Ramos (cell line): ENCODE measurements around the gene CPA1.
"Not testable (repeated sequence)": the region's sequence is repeated elsewhere in the genome, so short reads cannot be mapped to it uniquely, and the experiment has no call there.

Experiments used
- in situ Hi-C: fragments of 300-500 bp; cut with MboI; formaldehyde crosslinking; loops from one replicate; pipeline ENCODE4 v1.14.3; 2022; ENCODE audit warnings: low sequenced_read_pairs; ENCODE audit not compliant: unreplicated experiment

CPA1 gene

DNA sequence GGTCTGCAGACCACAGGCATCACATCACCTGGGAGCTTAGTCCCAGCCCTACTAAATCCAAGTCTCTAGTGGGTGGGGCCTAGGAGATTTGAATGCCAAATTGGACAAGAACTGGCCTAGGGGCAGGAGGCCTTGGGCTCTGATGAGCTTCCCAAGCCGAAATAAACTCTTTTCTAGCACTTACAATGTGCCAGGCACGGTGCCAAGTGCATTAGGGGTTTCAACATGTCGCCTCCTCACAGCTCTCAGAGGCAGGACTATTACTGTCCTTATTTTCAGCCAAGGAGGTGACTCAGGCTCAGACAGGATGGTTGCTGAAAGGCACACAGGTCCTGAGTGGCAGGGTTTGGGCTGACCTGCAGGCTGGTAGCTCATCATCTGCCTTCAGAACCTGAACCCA lies 9.2 kb upstream of the CPA1 start:
- in situ Hi-C loops = no loop called here

DNA sequence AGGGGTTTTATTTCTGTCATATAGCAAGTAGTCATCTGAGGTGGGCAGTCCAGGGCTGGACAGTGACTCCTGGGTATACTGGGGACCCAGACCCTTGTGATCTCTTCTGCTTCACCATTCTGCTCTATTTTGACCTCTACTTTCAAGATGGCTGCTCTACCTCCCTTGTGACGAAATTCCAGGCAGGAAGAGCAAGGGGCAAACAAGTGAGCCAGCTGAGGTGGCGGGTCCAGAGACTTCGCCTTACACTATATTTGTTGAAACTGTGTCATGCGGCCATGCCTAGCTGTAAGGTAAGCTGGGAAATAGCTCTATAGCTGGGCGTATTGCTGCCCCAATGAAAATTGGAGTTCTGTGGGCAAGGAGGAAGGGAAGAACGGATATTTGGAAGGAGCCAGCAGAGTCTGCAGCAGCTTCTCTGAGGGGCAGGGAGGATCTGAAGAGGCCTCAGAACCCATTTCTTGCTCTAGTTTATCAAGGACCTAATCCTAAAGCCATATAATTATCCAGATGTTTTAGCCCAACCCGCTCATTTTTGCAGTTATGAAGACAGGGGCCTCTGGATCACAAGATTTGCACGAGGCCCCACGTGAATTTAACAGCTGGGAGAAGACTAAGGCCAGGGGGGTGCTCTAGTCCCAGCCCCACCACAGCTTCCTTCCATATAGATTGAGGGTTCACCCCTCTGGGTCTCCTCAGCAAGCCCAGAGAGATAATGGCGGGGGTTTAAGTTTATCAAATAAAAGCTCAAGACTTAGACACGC lies 7.7 kb upstream of the CPA1 start:
- in situ Hi-C loops = no loop called here

DNA sequence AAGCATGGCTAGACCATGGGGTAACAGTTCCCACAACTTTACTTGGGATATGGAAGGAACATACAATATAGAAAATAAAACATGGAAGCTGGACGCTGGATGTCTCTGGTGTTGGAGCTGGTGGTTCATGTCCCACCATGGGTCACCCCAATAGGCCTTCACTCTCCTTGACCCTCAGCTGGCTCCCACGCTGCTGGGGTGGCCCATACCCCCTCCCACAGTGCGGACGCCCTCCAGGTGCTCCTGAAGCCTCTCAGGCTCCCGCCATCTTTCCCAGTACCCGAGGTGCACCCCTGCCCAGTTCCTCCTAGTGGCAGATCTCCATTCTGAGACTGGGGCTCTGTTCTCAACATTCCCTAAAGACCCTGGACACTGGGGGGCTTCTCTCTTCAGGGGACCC lies 5.8 kb upstream of the CPA1 start:
- in situ Hi-C loops = no loop called here

DNA sequence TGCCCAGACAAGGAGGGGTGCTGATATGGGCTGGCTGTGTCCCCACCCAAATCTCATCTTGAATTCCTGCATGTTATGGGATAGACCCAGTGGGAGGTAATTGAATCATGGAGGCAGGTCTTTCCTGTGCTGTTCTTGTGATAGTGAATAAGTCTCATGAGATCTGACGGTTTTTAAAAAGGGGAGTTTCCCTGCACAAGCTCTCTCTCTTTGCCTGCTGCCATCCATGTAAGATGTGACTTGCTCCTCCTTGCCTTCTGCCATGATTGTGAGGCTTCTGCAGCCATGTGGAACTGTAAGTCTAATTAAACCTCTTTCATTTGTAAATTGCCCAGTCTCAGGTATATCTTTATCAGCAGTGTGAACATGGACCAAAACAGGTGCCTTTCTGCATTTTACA lies 3.8 kb upstream of the CPA1 start:
- in situ Hi-C loops = not testable (repeated sequence)

DNA sequence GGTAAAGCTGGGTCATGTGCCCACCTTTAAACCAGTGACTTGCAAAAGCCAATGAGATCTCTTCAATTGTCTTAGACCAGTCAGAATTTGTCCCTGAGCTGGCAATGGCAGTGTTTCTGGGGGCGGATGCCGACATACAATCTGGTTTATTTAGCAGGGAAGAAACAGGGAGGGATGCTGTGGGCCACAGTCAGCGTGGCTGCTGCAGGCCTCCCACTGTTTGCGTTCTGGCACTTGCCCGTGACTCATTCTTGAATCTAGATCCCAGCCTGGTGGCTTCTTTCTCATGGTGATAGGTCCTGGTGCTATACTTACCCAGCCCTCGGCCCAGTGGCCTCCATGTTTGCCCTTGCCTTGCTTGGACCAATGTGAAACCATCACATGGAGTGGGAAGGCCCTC lies 3.1 kb upstream of the CPA1 start:
- in situ Hi-C loops = no loop called here

DNA sequence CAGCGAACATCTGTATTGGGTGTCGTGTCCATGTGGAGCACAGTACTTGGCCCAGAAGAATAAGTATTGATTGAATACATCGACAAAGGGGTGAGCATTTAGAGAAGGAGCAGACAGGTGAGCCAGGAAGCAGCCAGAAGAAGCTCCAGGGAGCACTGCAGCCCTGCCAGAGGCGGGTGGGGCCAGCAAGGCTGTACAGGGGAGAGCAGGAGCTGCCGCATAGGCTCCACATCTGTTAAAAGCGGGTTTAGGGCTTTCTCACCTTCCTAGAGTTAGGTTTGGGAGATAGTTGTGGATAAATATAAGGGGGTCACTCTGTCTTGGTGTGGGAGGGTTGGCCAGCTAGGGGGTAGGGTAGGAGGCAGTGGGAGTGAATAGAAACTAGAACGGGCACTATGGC lies 1.3 kb upstream of the CPA1 start:
- in situ Hi-C loops = no loop called here

DNA sequence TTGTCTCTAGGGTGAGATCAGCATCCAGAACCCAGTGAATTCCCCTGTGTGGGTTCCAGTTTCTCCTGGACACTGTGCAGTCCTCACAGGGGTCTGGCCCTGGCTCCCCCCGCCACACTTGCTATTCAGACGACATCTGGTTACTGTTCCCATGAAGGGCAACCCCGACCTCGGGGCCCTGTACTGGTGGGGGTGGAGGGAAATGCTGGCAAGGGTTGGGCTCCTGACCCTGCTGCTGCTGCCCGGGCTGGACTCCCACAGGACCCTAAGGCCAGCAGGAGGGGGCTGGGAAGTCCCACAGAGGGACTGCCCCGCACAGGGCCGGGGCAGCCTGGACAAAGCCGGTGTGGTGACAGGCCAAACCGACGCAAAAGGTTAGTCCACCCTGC lies 768 bp upstream of the CPA1 start:
- in situ Hi-C loops = no loop called here

DNA sequence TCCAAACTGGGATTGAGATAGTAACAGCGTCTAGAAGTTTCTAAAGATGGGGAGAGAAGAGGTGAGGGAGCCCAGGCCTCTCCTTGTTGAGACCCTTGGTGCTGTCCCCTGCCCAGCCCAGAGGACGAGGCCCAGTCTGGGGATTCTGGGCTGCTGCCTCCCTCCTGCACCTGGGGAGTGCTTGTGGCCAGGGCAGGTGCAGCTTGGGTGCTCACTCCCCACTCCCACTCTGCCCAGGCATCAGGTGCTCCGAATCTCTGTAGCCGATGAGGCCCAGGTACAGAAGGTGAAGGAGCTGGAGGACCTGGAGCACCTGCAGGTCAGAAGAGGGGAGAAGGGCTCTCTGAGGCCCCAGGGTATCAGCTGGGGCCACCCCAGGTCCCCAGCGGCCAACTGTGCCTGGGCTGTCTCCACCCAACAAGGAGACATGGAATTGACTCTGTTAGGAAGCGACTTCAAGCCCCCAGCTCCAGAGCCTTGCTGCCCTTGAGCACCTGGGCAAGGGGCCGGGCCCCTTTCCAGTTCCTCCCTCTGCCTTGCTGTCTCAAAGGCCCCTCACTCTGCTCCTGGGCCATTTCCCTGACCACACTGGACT lies 664 bp downstream of the CPA1 start:
- in situ Hi-C loops = no loop called here

DNA sequence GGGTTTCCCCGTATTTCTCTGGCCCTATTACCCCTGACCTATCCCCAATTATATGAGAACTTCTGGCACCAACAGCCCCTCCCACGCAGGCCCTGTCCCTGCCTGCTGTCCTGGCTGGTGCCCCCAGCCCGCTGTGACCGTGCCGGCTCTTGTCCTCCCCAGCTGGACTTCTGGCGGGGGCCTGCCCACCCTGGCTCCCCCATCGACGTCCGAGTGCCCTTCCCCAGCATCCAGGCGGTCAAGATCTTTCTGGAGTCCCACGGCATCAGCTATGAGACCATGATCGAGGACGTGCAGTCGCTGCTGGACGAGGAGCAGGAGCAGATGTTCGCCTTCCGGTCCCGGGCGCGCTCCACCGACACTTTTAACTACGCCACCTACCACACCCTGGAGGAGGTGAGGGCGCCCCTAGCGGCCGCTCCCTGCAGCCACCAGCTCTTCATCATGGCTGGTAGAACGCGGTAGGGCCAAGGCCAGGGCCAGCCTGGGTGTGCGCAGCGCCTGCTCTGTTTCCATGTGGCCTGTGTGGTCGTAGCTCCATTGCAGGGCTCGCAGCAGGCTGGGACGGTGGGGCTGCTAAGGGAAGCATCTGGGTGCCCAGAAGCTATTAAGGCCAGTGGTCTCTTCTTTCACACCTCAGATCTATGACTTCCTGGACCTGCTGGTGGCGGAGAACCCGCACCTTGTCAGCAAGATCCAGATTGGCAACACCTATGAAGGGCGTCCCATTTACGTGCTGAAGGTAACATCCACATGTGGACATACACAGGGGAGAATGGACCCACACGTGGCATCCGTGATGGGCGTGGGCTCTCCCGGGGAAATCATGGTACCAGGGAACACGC lies 1.4 kb downstream of the CPA1 start:
- in situ Hi-C loops = no loop called here

DNA sequence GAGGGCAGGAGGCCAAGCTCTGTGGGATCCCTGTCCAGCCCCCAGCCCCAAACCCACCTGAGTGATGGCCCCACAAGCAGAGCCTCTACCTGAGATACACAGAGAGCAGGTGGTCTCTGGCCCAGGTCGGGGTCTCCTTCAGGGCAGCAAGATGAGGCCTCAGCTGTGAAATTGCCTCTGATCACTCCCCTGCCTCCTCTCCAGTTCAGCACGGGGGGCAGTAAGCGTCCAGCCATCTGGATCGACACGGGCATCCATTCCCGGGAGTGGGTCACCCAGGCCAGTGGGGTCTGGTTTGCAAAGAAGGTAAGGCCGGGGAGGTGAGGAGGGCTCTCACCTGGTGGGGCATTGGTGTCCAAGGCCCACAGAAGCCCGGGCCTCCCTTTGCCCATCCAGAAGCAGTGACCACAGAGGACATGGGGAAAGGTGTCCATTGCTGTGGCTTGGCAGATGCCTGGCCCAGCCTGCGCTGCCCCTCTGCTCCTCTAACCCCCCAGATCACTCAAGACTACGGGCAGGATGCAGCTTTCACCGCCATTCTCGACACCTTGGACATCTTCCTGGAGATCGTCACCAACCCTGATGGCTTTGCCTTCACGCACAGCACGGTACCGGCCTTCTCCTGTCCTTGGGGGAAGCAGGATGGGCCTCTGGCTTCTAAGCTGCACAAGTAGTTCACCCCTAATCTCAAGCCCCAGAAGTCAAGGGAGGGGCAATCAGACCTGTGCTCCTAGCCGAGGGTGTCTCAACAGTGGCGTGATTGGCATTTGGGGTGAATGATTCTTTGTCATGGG lies 3.1 kb downstream of the CPA1 start:
- in situ Hi-C loops = no loop called here

DNA sequence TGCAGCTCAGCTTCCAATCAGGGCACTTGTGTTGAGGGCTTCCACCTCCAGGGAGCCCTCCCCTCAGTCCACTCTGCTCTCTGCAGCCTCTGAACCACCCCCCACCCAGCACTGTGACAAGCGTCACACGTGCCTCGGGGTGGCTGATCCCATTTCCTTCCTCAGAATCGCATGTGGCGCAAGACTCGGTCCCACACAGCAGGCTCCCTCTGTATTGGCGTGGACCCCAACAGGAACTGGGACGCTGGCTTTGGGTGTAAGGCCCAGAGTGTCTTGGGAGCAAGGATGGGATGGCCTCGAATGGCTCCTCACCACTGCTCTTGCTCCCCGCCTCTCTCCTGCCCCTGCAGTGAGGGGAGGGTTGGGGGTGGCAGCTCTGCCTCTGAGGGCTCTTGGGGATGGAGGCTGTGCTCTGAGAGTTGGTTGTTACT lies 4.1 kb downstream of the CPA1 start:
- in situ Hi-C loops = no loop called here

DNA sequence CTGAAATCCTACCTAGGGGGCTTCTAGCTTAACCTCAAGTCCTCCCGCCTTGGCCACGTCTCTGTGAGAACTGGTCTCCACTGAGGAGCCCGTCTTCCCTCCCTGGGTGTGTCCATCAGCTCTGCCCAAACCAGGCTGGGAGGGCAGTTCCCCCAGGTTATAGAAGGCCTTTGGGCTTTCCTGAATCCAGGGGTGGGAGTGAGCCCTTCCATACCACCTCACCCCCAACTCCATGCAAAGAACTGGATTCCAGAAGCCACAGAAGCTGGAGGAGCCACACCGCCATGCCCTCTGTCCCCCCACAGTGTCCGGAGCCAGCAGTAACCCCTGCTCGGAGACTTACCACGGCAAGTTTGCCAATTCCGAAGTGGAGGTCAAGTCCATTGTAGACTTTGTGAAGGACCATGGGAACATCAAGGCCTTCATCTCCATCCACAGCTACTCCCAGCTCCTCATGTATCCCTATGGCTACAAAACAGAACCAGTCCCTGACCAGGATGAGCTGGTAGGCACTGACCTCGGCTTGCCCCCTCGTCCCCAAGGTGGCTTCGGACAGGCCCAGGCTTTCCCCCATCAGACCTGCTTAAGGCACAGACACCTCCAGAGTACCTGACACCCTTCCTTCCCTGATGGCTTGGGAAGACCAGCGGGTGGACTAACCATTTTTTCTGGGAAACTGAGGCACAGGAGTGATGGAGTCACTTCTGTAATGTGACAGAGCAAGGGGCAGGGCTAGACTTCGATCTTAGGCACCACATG lies 4.7 kb downstream of the CPA1 start:
- in situ Hi-C loops = no loop called here

DNA sequence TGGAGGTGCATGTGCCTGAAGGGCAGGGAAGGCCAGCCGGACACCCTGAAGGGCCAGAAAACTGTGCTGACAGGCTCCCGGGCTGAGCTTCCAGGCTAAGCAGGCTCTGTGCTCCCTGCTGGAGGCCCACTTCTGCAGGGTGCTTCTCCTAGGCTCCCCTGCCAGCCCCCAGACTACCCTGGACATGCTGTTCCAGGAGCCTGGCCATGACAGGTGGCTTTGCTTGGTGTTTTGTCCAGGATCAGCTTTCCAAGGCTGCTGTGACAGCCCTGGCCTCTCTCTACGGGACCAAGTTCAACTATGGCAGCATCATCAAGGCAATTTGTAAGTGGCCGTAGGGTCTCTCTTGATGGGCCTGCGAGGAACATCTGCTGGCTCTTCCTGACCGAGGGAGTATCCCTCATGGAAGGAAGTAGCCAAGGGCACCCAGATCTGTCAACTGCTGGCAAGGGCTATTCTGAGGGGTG lies 5.3 kb downstream of the CPA1 start:
- in situ Hi-C loops = no loop called here

DNA sequence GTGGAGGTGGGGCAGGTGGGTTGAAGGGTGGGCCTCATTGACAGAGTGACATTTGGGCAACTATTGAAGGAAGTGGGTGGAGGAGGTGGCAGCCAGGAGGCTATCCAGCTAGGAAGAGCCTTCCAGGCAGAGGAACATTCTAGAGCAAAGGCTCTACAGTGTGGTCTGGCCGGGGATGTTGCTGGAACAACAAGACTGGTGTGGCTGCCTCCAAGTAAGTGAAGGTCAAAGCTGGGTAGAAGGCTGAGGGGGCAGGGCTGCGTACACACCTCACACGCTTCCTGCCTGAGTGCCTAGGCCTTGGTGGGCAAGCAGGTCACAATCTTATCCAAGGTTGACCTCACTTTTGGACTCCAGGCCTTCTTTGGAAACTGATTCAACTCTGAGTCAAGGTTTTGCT lies 6.6 kb downstream of the CPA1 start:
- in situ Hi-C loops = no loop called here

DNA sequence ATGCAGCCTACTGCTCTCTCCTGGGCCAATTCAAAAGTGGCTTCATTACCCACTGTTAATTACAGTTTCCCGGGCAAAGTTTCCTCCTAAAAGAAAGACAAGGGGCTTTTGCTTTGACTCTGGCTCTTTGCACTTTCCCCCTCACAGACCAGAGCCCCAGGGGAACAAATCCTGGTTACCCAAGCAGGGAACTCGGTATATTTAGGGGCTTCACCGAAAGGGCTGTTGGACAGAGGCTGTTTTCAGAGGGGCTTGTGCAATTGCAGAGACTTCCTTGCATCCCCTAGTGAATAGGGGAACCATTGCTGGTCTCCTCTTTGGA lies 7.0 kb downstream of the CPA1 start:
- in situ Hi-C loops = no loop called here

DNA sequence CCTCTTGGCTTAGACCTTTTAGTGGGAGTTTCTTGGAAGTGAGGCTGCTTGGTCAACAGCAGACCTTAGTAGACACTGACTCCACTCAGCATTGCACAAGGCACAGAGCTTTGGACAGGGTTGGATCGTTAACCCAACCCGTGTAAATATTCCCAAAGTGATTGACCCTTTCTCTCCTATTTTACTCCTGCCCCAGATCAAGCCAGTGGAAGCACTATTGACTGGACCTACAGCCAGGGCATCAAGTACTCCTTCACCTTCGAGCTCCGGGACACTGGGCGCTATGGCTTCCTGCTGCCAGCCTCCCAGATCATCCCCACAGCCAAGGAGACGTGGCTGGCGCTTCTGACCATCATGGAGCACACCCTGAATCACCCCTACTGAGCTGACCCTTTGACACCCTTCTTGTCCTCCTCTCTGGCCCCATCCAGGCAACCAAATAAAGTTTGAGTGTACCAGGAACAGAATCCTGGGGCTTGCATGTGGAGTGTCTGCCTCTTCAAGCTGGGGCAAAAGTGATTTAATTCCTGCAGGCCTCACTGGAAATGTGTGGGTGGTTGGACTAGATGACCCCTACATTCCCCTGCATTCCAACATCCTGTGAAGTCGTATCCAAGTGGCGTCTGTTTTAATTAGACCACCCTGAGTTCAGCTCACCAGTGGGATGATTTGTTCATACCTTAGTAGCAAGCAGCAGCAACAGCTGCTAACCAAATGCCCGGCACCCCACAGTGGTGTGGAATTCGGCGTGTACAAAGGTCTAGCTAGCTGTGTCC lies 7.5 kb downstream of the CPA1 start:
- in situ Hi-C loops = no loop called here

DNA sequence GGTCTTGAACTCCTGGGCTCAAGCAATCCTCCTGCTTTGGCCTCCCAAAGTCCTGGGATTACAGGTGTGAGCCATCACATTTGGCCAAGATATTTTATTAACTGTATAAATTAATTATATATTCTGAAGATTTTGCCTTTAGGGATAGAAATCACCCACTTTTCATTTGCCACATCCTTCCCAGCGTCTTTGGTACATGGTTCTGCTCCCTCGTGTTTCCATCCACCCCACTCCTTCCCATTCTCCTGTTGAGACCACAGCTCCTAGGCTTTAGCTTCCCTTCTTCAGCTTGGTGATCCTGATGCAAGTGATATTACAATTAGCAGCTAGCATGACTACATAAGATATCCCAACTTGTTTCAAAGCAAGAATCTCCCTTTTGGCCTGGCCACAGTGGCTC lies 8.4 kb downstream of the CPA1 start:
- in situ Hi-C loops = no loop called here

DNA sequence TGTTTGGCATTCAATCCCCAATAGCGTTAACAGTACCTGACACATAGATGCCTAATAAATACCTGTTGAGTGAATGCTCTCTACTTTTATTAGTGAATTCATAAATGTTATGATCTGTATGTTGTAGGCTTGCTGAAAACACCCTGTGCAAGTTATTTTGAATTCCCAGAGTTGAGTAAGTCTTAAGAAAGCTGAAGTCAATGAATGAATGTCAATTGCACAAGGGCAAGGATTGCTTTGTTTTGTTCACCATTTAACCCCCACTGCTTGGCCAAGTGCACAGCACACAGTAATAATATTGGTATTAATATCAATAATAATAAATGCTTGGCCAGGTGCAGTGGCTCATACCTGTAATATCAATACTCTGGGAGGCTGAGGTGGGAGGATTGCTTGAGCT lies 10.2 kb downstream of the CPA1 start:
- in situ Hi-C loops = no loop called here

DNA sequence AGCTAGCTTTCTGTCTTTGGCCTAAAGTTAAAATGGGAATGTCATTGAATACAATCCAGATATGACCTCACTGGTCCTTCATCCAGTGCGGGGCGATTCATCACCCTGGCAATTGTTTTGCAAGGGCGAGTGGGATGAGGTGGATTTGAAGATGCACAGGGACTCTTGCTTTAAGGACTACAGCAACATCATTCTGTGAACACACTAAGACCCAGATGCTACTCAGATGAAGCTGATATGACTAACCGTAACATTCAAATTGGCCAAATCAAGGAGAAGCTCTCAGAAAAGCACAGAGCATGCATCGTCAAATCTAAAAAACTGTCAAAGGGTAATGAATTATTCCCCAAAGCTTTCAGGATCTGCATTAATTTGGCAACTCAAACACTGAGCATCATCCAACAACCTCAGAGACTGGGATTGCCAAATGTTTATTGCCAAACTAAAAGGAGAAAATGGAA lies 12.8 kb downstream of the CPA1 start:
- in situ Hi-C loops = no loop called here
